ENCODE measurements around the gene IDH3G.
"Not testable (repeated sequence)": the region's sequence is repeated elsewhere in the genome, so short reads cannot be mapped to it uniquely, and the experiment has no call there.

IDH3G gene

DNA sequence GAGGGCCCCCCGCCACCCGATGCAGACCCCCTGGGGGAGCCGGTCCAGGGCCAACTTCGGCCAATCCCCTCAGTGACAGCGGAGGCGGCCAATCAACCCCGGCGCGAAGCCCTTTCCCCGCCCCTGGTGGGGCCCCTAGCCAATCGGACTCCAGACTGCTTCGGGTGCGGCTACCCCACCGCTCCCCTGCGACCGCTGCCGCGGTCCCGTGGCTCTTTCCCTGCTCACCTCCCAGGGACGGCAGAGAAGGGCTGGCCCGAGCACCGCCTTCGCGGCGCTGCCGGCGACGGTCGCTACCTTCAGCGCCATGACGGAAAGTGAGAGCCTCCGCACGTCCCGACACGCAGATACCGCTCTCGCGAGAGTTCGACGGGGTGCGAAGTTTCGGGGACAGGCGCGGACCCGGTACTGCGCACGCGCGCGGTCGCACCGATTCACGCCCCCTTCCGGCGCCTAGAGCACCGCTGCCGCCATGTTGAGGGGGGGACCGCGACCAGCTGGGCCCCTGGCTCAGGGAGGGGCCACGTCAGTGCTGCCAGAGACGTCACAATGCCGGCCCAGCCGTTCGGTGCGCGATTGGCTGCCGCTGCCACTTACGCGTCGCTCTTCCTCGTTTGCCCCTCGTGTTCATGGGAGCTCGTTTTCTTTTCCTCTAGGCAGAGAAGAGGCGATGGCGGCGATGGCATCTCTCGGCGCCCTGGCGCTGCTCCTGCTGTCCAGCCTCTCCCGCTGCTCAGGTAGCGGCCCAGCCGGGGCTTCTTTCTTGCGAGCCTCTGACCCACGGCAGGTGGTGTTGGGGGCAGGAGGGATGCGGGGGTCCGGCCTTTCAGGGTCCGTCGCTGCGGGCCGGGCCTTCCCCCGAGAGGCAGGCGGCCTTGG lies at the start of gene IDH3G, which contains the start of gene SSR4:
Gene IDH3G (minus strand): TSS at position 358 of the 879 bp plus-strand sequence. CDS start 49 bp downstream, at position 309.
Gene SSR4 (plus strand): TSS at position 651 of the 879 bp plus-strand sequence. CDS start 20 bp downstream, at position 671.
- peak; percentile 95 for DNase-seq (ENCODE audit: low spot score)

- no peak for DNase-seq (ENCODE audit: low spot score)
These were observed 42.7 kb upstream of the IDH3G start for GRCh38 chrX:153836921-153837320.

GRCh38 chrX:153832728-153833127 lies 38.6 kb upstream of the IDH3G start:
- no peak for DNase-seq (ENCODE audit: low spot score)

GRCh38 chrX:153831429-153832150 lies 37.4 kb upstream of the IDH3G start:
- DNase-seq (ENCODE audit: low spot score): no peak

DNA sequence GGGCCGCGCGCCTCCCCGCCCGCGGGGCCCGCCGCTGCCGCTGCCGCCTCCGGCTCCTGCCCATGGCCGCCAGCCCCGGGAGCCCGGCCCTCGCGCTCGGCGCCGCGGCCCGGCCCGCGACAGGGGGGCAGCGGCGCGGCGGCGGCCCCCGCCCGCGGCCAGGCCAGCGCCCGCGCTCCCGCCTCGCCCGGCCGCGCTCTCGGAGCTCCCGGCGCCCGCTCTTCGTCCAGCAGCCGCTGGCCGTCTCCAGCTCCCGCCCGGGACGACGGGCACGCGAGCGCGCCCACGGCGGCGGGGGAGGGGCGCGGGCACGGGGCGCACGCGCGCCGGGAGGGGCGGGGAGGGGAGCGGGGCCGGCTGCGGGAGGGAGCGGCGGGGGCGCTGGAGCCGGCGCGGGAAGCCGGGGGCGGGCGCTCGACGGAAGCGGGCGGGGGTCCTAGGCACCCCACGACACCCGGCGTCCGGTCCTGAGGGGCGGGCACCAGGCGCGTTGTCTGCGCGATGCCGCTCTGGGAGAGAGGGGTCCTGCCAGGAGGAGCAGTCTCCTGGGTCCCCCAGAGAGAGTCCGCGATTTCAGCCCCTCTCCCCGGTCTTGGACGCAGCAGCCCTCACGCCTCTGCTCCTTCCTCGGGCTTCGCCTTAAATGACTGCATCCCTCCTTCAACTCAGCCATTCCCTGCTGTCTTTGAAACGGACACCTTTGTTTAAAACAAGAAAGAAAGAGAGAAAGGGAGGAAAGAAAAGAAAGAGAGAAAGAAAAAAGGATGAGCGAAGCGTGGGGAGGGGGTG lies 36.7 kb upstream of the IDH3G start:
- no peak for DNase-seq (ENCODE audit: low spot score)

- peak; percentile 53 for DNase-seq (ENCODE audit: low spot score)
These were observed 35.8 kb upstream of the IDH3G start, which contains the start of gene PDZD4 for GRCh38 chrX:153829799-153830639. TSS of gene PDZD4 (minus strand) at chrX:153830544. CDS start at chrX:153830298, 246 bp downstream.

- no peak for DNase-seq (ENCODE audit: low spot score)
These were observed 35.3 kb upstream of the IDH3G start for GRCh38 chrX:153829549-153829798.

DNA sequence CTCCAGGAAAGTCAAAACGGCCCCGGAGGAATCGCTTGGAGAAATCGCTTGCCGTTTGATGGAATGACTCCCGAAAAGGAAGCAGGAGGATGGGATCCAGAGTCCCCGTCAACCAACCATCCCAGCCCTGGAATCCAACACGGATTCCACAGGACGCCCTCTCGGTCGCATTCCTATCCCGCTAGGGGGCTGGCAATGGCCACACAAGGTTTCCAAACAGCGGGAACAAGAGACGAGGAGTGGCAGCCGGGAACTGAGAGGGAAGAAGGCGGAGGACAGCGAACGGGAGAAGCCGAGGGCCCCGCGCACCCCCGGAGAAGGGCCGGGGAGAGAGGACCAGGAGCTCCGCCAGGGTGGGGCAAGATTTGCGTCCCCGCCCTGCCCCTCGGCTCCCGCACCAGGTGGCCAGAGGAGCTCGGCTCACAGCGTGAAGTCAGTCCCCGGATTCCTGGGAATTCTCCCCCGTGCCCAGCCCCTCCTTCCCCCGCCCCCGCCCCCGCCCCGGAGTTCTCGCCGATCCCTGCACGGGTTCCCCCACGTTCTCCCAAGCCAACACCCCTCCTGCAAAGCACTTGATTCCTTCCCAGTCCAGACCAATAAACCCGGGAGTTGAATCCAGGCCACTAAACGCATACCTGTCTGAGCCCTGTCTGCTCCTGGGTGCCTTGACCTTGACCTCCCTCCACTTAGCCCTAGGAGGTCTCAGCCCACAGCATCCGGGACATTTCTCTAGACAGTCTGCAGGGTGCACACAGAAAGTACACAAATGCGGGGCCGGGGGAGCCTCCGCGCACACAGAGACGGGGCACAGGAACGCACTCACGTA lies 34.8 kb upstream of the IDH3G start:
- no peak for DNase-seq (ENCODE audit: low spot score)

- DNase-seq (ENCODE audit: low spot score): no peak
These were observed 34.1 kb upstream of the IDH3G start for GRCh38 chrX:153828308-153828707.

GRCh38 chrX:153827903-153828302 lies 33.7 kb upstream of the IDH3G start:
- no peak for DNase-seq (ENCODE audit: low spot score)

DNA sequence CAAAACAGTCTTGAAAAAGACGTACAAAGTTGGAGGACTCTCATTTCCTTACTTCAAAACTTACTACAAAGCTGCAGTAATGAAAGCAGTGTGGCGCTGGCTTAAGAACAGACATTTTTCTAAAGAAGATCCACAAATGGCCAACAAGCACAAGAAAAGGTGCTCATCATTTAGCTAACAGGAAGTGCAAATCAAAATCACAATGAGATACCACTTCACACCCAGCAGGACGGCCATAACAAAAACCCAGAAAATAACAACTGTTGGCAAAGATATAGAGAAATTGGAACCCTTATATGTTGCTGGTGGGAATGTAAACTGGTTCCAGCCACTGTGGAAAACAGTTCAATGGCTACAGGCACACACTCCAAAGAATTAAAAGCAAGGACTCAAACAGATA lies 32.8 kb upstream of the IDH3G start:
- no peak for DNase-seq (ENCODE audit: low spot score)

DNA sequence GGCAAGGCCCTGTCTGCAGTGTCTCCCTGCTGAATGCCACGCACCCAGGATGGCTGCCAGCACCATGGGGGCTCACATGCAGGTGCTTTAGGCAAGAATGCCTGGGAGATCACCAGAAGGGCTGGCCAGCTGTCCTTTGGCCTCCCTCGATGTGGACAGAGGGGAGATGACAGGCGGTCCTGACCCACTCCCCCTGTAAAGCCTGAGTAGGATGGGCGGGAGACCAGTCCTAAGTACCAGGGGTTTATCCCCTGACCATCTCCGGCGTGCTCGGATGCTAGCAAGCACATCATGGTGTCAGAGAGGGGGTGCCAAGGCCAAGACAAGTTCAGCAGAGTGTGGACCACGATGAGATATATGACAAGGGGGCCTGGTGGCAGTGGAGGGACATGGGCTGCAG lies 30.9 kb upstream of the IDH3G start:
- no peak for DNase-seq (ENCODE audit: low spot score)

DNA sequence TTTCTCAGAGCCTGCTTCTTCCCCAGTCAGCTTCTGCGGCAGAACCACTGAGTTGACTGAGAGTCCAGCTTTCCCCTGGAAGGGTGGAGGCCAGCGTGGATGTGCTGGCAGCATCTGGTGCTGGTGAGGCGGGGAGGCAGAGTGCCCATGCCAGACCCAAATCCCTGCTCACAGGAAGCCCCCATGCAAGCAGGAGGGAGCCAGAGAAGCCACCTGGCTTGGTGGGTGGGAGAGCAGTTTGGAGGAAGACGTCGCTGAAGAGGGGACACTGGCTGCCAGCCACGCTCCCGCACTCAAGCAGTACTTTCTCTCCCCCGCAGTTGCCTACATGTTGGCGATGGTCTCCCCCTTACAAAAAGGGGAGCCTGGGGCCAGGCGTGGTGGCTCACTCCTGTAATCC lies 30.2 kb upstream of the IDH3G start:
- no peak for DNase-seq (ENCODE audit: low spot score)

- no peak for DNase-seq (ENCODE audit: low spot score)
These were observed 26.9 kb upstream of the IDH3G start for GRCh38 chrX:153821066-153821465.

DNA sequence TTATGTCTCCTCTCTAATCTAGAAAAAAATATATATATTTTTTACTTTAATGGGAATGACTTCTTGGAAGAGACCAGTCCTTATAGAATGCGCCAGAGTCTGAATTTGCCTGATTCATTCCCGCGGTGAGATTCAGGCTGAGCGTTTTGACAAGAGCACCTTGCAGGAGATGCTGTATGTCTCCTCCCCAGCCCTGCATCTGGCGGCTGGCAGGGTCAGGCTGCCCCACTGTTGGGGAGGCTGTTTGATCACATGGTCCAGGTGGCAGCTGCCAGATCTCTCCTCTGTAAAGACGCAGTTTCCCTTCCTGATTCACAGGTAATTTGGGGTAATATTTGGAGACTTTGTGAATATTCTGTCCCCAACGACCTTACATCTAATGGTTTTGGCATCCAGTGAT lies 26.4 kb upstream of the IDH3G start:
- DNase-seq (ENCODE audit: low spot score): no peak

- DNase-seq (ENCODE audit: low spot score): no peak
These were observed 25.3 kb upstream of the IDH3G start for GRCh38 chrX:153819384-153820040.

- peak; percentile 86 for DNase-seq (ENCODE audit: low spot score)
These were observed 24.6 kb upstream of the IDH3G start for GRCh38 chrX:153818571-153819383.

DNA sequence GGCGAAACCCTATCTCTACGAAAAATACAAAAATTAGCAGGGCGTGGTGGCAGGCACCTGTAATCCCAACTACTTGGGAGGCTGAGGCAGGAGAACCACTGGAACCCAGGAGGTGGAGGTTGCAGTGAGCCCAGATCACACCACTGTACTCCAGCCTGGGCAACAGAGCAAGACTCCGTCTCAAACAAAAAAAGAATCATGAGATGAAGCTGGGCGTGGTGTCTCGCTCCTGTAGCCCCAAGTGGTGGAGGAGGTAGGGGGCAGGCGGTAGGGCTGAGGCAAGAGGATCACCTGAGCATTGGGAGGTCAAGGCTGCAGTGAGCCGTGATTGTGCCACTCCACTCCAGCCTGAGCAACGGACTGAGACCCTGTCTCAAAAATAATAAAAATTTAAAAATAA lies 23.9 kb upstream of the IDH3G start:
- DNase-seq (ENCODE audit: low spot score): not testable (repeated sequence)
